K562 (cell line): ENCODE data around the gene FST. TPM values are rescaled to one million over a fixed set of nuclear protein-coding genes. Genes with fewer than 3 reads are reported as not detected.

Experiments used
- FOSL1 ChIP-seq: fragments of 200-800 bp; sonication (Bioruptor generic); conservative IDR thresholded peaks from 2 replicates; pipeline ENCODE4 v1.6.1; 2016; ENCODE audit warnings: missing genetic modification characterization, missing compliant biosample characterization
- HDAC6 ChIP-seq: IDR thresholded peaks from 2 replicates; pipeline ENCODE4 v1.6.1; 2012; ENCODE audit warnings: low read depth, mild to moderate bottlenecking, control low read depth, inconsistent platforms, low read length, moderate library complexity
- polyA plus RNA-seq, 8 experiments: library from polyadenylated mRNA; depleted of rRNA in 4 of 8; stranded (reverse) in 5 of 8; unstranded in 3 of 8; fragments of >200 nt; fragmentation: Nextera tagmentation in 2 of 8; fragmentation: Illumina TruSeq in 1 of 8; extraction: Ambion mirVana in 2 of 8; extraction: Trizol in 1 of 8; gene quantifications; 2 replicates each; pipeline versions ENCODE4 v1.2.1 to v1.2.3, GENCODE V29; 2011 to 2014; ENCODE audit warnings: inconsistent platforms in 1 of 8, missing spikeins in 1 of 8
- total RNA-seq, 7 experiments: library from RNA; depleted of rRNA in 6 of 7; stranded (reverse); fragments of >200 nt in 6 of 7; fragmentation: Illumina TruSeq in 2 of 7; extraction: Trizol in 2 of 7; gene quantifications; 2 replicates each; pipeline versions ENCODE4 v1.2.1 to v1.2.3, GENCODE V29; 2011 to 2021; ENCODE audit warnings: low replicate concordance in 1 of 7
- TF ChIP-seq, protein P1 (sequence below): fragments of 200-600 bp; sonication (generic); IDR thresholded peaks from one replicate; pipeline ENCODE4 v1.6.1; 2012; ENCODE audit warnings: mild to moderate bottlenecking, low read depth, low read length, inconsistent platforms

FST gene
- total and polyA plus RNA-seq, 9 of the 15 experiments (the other 6 are each of a cell fraction or from before 2014, with no cell fraction given), result 0.03 to 0.27 TPM; not detected in 7

DNA sequence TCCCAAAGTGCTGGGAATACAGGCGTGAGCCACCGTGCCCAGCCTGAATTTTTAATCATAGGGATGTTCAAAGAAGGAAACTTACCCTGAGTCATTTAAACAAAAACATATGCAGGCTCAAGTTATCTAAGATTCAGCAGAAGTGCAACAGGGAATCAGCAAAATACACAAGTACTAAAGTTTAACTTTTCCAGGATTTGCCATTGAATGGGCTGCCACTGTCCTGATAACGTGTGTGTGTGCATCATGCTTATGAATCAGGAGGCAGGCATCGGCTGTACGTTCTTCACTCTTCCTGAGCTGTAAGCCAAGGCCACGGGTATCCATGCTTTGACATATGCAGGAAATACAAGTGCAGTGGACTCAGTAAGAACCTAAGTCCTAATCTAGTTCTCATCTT is 48.8 kb upstream of the FST start (continued):
- TF ChIP-seq, protein P1, sequence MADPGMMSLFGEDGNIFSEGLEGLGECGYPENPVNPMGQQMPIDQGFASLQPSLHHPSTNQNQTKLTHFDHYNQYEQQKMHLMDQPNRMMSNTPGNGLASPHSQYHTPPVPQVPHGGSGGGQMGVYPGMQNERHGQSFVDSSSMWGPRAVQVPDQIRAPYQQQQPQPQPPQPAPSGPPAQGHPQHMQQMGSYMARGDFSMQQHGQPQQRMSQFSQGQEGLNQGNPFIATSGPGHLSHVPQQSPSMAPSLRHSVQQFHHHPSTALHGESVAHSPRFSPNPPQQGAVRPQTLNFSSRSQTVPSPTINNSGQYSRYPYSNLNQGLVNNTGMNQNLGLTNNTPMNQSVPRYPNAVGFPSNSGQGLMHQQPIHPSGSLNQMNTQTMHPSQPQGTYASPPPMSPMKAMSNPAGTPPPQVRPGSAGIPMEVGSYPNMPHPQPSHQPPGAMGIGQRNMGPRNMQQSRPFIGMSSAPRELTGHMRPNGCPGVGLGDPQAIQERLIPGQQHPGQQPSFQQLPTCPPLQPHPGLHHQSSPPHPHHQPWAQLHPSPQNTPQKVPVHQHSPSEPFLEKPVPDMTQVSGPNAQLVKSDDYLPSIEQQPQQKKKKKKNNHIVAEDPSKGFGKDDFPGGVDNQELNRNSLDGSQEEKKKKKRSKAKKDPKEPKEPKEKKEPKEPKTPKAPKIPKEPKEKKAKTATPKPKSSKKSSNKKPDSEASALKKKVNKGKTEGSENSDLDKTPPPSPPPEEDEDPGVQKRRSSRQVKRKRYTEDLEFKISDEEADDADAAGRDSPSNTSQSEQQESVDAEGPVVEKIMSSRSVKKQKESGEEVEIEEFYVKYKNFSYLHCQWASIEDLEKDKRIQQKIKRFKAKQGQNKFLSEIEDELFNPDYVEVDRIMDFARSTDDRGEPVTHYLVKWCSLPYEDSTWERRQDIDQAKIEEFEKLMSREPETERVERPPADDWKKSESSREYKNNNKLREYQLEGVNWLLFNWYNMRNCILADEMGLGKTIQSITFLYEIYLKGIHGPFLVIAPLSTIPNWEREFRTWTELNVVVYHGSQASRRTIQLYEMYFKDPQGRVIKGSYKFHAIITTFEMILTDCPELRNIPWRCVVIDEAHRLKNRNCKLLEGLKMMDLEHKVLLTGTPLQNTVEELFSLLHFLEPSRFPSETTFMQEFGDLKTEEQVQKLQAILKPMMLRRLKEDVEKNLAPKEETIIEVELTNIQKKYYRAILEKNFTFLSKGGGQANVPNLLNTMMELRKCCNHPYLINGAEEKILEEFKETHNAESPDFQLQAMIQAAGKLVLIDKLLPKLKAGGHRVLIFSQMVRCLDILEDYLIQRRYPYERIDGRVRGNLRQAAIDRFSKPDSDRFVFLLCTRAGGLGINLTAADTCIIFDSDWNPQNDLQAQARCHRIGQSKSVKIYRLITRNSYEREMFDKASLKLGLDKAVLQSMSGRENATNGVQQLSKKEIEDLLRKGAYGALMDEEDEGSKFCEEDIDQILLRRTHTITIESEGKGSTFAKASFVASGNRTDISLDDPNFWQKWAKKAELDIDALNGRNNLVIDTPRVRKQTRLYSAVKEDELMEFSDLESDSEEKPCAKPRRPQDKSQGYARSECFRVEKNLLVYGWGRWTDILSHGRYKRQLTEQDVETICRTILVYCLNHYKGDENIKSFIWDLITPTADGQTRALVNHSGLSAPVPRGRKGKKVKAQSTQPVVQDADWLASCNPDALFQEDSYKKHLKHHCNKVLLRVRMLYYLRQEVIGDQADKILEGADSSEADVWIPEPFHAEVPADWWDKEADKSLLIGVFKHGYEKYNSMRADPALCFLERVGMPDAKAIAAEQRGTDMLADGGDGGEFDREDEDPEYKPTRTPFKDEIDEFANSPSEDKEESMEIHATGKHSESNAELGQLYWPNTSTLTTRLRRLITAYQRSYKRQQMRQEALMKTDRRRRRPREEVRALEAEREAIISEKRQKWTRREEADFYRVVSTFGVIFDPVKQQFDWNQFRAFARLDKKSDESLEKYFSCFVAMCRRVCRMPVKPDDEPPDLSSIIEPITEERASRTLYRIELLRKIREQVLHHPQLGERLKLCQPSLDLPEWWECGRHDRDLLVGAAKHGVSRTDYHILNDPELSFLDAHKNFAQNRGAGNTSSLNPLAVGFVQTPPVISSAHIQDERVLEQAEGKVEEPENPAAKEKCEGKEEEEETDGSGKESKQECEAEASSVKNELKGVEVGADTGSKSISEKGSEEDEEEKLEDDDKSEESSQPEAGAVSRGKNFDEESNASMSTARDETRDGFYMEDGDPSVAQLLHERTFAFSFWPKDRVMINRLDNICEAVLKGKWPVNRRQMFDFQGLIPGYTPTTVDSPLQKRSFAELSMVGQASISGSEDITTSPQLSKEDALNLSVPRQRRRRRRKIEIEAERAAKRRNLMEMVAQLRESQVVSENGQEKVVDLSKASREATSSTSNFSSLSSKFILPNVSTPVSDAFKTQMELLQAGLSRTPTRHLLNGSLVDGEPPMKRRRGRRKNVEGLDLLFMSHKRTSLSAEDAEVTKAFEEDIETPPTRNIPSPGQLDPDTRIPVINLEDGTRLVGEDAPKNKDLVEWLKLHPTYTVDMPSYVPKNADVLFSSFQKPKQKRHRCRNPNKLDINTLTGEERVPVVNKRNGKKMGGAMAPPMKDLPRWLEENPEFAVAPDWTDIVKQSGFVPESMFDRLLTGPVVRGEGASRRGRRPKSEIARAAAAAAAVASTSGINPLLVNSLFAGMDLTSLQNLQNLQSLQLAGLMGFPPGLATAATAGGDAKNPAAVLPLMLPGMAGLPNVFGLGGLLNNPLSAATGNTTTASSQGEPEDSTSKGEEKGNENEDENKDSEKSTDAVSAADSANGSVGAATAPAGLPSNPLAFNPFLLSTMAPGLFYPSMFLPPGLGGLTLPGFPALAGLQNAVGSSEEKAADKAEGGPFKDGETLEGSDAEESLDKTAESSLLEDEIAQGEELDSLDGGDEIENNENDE, result no peak
- no peak for TF ChIP-seq HDAC6
- TF ChIP-seq FOSL1 (tag), result no peak
